ENCODE data around the gene MAP4K5.

MAP4K5 gene

GRCh38 chr14:50421499-50421898 lies 110.9 kb downstream of the MAP4K5 start:
- TF ChIP-seq CTCF (IDR thresholded peaks at IDR 0.05; ENCODE audit: extremely low read depth, missing control alignments), result no peak
- DNase-seq (ENCODE audit: low spot score), result no peak

- no peak for TF ChIP-seq CTCF (IDR thresholded peaks at IDR 0.05; ENCODE audit: extremely low read depth, missing control alignments)
These were observed 114.5 kb downstream of the MAP4K5 start for GRCh38 chr14:50417853-50418252.

GRCh38 chr14:50410921-50411320 lies 121.4 kb downstream of the MAP4K5 start:
- DNase-seq (ENCODE audit: low spot score), result no peak
- TF ChIP-seq CTCF (IDR thresholded peaks at IDR 0.05; ENCODE audit: extremely low read depth, missing control alignments), result no peak

More at GRCh38 chr14:50417853-50418252, 114.5 kb downstream of the MAP4K5 start:
- DNase-seq (ENCODE audit: low spot score), result no peak

DNA sequence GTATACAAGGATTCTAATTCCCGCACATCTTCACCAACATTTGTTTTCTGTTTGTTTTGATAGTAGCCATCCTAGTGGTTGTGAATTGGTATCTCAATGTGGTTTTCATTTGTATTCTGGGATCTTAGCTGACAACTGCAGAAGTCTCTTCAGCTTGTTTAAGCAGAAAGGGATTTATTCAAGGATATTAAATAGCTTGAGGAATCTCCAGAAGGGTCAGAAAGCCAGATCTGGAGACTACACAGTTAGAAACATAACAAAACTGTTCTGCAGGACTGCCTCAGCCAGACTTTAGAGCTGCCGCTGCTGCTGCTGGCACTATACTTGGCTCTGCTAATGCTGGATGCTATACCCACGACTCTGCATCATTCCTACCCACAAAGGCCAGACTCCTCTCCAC lies 122.3 kb downstream of the MAP4K5 start:
- DNase-seq (ENCODE audit: low spot score), result no peak
- TF ChIP-seq CTCF (IDR thresholded peaks at IDR 0.05; ENCODE audit: extremely low read depth, missing control alignments), result no peak

- TF ChIP-seq CTCF (IDR thresholded peaks at IDR 0.05; ENCODE audit: extremely low read depth, missing control alignments), result no peak
- no peak for DNase-seq (ENCODE audit: low spot score)
These were observed 125.1 kb downstream of the MAP4K5 start for GRCh38 chr14:50407111-50407812.

- TF ChIP-seq CTCF (IDR thresholded peaks at IDR 0.05; ENCODE audit: extremely low read depth, missing control alignments), result no peak
- DNase-seq (ENCODE audit: low spot score), result no peak
These were observed 128.9 kb downstream of the MAP4K5 start for GRCh38 chr14:50403419-50403818.

GRCh38 chr14:50402965-50403364 lies 129.4 kb downstream of the MAP4K5 start:
- no peak for TF ChIP-seq CTCF (IDR thresholded peaks at IDR 0.05; ENCODE audit: extremely low read depth, missing control alignments)
- DNase-seq (ENCODE audit: low spot score), result no peak

Measured in GM20000 (cell line).